ENCODE measurements around the gene KIR2DL3. TPM values are rescaled to one million over a fixed set of nuclear protein-coding genes. Genes with fewer than 3 reads are reported as not detected.

The KIR2DL3 gene
- total and polyA plus RNA-seq, 2 experiments from 2014 or later = not detected

- no peak for TF ChIP-seq ZNF462 (CRISPR knock-in tag; IDR thresholded peaks at IDR 0.05)
- no peak for TF ChIP-seq JUNB (IDR thresholded peaks at IDR 0.05; ENCODE audit: unreplicated experiment)
- no peak for TF ChIP-seq ZNF331 (CRISPR knock-in tag; IDR thresholded peaks at IDR 0.05; ENCODE audit: low read depth)
These were observed 10.8 kb upstream of the KIR2DL3 start (continued) for GRCh38 chr19:54727562-54727961.

- no peaks in the 10 kb centered on the region for H3K36me3 ChIP-seq (ENCODE audit: insufficient read depth)
- no peak overlapping the region for H3K4me3 Mint-ChIP-seq
- H3K27me3 Mint-ChIP-seq (ENCODE audit: insufficient read depth, low read depth, poor library complexity) = peaks cover 10% of the 10 kb centered on the region
- no peaks in the 10 kb centered on the region for H4K20me1 ChIP-seq (replicated peaks; ENCODE audit: insufficient read depth)
- H3K27ac Mint-ChIP-seq = no peak overlapping the region
- H3K36me3 Mint-ChIP-seq (ENCODE audit: low read depth) = peaks cover 65% of the 10 kb centered on the region
- no peak overlapping the region for H3K4me2 ChIP-seq
- no peaks in the 10 kb centered on the region for H3K4me1 Mint-ChIP-seq
- H3K9me3 Mint-ChIP-seq = peaks cover 98% of the 10 kb centered on the region
- ATAC-seq (no peak), DNase-seq (ENCODE audit: low spot score) (no peak)
- no peak overlapping the region for H3K27ac ChIP-seq (ENCODE audit: low read depth)
- H3K4me1 ChIP-seq (ENCODE audit: insufficient read depth) = no peaks in the 10 kb centered on the region
- H3F3A ChIP-seq (replicated peaks; ENCODE audit: low read depth) = no peaks in the 10 kb centered on the region
- no peaks in the 10 kb centered on the region for H3K9me2 ChIP-seq (ENCODE audit: insufficient read depth)
- no peak overlapping the region for H3K4me3 ChIP-seq
- no peaks in the 10 kb centered on the region for H3K79me2 ChIP-seq (replicated peaks; ENCODE audit: insufficient read depth)
- H3K27me3 ChIP-seq (ENCODE audit: insufficient read depth) = no peaks in the 10 kb centered on the region
- H2AFZ ChIP-seq = no peak overlapping the region
- no peak for TF ChIP-seq REST (IDR thresholded peaks at IDR 0.05; ENCODE audit: unreplicated experiment)
- TF ChIP-seq NANOG (IDR thresholded peaks at IDR 0.05; ENCODE audit: borderline replicate concordance) = no peak
- no peak for TF ChIP-seq CTCF (conservative IDR thresholded peaks at IDR 0.05; ENCODE audit: low read depth in 2 of 2)
- no peak for TF ChIP-seq EZH2phosphoT487 (IDR thresholded peaks at IDR 0.05; ENCODE audit: unreplicated experiment)
- TF ChIP-seq CREB1 (CRISPR knock-in tag; IDR thresholded peaks at IDR 0.05; ENCODE audit: low read depth) = no peak
- TF ChIP-seq, protein P1, sequence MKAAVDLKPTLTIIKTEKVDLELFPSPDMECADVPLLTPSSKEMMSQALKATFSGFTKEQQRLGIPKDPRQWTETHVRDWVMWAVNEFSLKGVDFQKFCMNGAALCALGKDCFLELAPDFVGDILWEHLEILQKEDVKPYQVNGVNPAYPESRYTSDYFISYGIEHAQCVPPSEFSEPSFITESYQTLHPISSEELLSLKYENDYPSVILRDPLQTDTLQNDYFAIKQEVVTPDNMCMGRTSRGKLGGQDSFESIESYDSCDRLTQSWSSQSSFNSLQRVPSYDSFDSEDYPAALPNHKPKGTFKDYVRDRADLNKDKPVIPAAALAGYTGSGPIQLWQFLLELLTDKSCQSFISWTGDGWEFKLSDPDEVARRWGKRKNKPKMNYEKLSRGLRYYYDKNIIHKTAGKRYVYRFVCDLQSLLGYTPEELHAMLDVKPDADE (IDR thresholded peaks at IDR 0.05) = no peak
- no peak for TF ChIP-seq STAT1 (IDR thresholded peaks at IDR 0.05; ENCODE audit: unreplicated experiment)
- TF ChIP-seq ZNF331 (CRISPR knock-in tag; IDR thresholded peaks at IDR 0.05; ENCODE audit: low read depth) = no peak
- no peak for TF ChIP-seq EZH2 (IDR thresholded peaks at IDR 0.05; ENCODE audit: low read depth, unreplicated experiment)
- TF ChIP-seq JUNB (IDR thresholded peaks at IDR 0.05; ENCODE audit: unreplicated experiment) = no peak
- TF ChIP-seq ZNF114 (CRISPR knock-in tag; IDR thresholded peaks at IDR 0.05) = no peak
- no peak for TF ChIP-seq POLR2AphosphoS5 (IDR thresholded peaks at IDR 0.05; ENCODE audit: low read depth)
These were observed 10.1 kb upstream of the KIR2DL3 start for GRCh38 chr19:54728167-54728566.

Measured in GM23338 (cell line).